PC-9 (cell line): ENCODE results near the gene ABCB1.

Source experiments
- CTCF ChIP-seq: fragments of 200-600 bp; sonication (generic); conservative IDR thresholded peaks from 2 replicates; pipeline ENCODE4 v1.6.1; 2017; ENCODE audit warnings: mixed run types, antibody characterized with exemption, mild to moderate bottlenecking, moderate library complexity
- EZH2 ChIP-seq: fragments of 200-600 bp; sonication (generic); IDR thresholded peaks from 2 replicates; pipeline ENCODE4 v1.8.0; 2017; ENCODE audit warnings: antibody characterized with exemption, low read depth

GRCh38 chr7:87459941-87460340 lies 140.7 kb downstream of the ABCB1 start:
- TF ChIP-seq CTCF (no peak), EZH2 (no peak)
